ENCODE data around the gene ANKRD33.

Gene ANKRD33

GRCh38 chr12:51900323-51900889 lies 12.5 kb downstream of the ANKRD33 start:
- no peak for DNase-seq

- DNase-seq: no peak
Observed at GRCh38 chr12:51901121-51901817, 13.4 kb downstream of the ANKRD33 start.

DNA sequence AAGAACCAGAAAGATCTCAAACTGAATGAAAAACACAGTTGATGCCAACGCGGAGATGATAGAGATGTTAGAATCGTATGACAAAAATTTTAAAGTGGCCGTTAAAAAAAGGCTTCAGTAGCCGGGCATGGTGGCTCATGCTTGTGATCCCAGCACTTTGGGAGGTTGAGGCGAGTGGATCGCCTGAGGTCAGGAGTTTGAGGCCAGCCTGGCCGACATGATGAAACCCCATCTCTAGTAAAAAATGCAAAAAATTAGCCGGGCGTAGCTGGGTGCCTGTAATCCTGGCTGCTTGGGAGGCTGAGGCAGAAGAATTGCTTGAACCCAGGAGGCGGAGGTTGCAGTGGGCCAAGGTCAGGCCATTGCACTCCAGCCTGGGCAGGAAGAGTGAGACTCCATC lies 14.0 kb downstream of the ANKRD33 start:
- DNase-seq: no peak

DNA sequence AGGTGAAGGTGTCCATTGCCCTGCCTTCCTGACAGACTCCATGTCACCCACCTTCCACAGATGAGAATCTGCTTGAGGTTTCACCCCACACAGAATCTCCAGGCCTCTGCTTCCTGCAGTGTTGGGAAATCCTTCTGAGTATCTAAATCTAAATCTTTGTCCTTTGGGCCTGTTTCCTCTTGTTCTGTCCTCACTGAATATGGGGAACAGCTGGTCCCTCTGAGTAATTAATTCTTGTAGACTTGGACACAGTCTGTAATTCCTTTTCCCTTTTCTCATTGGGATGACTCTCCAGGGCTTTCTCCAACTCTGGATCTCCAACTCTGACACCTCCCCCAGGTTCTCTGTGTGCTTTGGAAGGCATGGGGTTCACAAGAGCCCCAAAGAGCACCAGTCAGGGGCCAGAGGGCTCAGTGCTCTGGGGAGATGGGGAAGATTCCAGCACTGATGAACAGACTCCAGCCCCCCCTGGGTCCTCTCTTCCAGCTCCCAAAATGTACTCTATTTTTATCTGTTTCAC lies 17.1 kb downstream of the ANKRD33 start:
- no peak for DNase-seq

GRCh38 chr12:51905471-51906429 lies 17.8 kb downstream of the ANKRD33 start:
- DNase-seq: peak in 1 of 51 donors; percentile 9

DNA sequence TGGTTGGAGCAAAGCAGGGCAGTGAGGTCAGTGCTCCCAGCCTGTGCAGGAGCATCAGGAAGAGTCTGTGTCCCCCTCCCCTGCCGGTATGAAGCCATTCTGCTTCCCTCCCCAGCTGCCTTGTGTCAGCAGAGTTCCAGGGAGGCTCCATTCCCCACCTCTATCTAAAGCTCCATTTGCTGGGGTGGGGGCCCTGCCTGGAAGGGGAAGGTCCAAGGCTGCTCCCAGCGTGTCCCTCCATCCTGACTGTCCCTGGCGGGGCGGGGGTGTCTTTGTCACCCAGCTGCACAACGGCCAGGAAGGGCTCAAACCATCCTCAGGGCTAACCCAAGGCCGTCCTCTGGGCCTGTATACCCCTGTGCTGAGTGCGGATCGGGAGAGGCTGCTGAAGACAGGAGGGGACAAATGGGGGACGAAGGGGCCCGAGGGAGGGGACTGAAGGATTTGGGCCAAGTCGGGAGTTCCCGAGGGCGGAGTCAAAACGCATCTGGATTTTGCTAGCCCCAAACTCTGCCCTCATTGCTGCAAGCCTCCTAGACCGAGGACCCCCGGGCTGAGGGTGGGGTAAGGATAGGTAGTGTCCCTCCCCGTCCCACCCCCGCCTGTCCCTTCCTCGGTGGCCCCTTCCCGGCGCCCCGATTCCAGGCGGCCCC lies 18.7 kb downstream of the ANKRD33 start:
- DNase-seq: no peak

- no peak for DNase-seq
Observed at GRCh38 chr12:51907083-51907855, 19.4 kb downstream of the ANKRD33 start, which contains the start of gene ACVRL1. TSS of gene ACVRL1 (plus strand) at chr12:51907504. CDS start at chr12:51912475, 4,971 bp downstream.

- no peak for DNase-seq
Observed at GRCh38 chr12:51907856-51908425, 20.0 kb downstream of the ANKRD33 start.

- DNase-seq: no peak
Observed at GRCh38 chr12:51908876-51909592, 21.1 kb downstream of the ANKRD33 start.

GRCh38 chr12:51910168-51910567 lies 22.3 kb downstream of the ANKRD33 start:
- DNase-seq: no peak

DNA sequence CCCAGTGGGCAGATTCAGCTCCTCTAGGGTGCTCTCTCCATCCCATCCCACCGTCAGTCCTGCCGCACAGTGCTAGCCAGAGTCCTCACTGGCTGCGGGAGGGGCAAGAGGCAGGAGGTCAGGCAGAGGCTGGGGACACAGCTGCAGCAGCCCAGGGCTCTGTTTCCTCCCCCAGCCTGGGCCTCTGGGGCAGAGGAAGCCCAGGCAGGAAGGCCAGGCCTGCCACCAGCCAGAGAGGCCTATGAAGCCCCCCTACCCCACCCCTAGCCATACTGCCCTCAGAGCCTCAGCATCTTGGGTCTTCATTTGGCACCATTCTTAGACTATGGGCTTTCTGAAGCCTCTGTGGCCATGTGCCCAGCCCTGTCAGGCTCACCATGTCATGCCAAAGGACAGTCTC lies 22.8 kb downstream of the ANKRD33 start:
- DNase-seq: no peak

GRCh38 chr12:51911307-51911706 lies 23.4 kb downstream of the ANKRD33 start:
- DNase-seq: no peak

DNA sequence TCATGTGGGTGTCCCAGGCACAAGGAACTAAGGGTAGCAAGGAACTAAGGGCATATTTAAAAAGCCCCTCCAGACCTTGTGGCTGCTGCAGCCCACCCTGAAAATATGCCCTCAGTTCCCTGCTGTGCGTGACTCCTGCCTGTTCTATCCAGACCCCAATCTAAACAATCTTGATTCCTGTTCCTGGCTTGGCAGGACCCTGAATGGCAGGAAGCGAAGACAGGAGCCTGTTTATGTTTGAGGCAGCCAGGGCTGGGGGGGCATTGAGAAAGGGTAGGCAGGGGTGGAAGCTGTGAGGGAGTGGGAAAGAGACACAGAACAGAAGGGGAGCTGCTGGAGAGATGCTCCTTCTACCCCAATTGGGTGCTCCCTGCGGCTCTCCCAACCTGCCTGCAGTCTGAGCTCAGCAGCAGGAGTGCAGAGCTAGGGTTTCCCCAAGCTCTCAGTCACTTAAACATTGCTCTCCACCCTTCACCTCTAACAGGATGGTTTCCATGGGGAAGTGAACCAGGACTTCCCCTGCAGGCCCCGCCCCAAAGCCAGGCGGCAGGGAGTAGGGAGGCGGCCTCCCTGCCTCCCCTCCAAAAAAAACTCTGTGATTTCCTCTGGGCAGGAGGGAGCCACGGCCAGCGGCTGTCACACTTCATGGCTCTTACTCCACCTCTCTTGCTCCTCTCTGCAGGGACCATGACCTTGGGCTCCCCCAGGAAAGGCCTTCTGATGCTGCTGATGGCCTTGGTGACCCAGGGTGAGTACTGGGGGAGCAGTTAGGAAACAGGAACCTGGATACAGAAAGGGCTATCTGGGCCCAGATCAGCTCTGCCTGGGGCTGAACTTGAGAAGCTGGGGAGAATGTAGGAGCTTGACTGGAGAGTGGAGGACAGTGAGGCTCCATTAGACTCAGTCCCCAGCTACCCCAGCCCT lies 24.1 kb downstream of the ANKRD33 start:
- no peak for DNase-seq

- no peak for DNase-seq
Observed at GRCh38 chr12:51913071-51914033, 25.4 kb downstream of the ANKRD33 start.

GRCh38 chr12:51914034-51914923 lies 26.4 kb downstream of the ANKRD33 start:
- no peak for DNase-seq

- no peak for DNase-seq
Observed at GRCh38 chr12:51915003-51915625, 27.2 kb downstream of the ANKRD33 start.
